GM12878 (cell line): ENCODE data around the gene VMAC. TPM values are rescaled to one million over a fixed set of nuclear protein-coding genes. Genes with fewer than 3 reads are reported as not detected.

ENCODE experiments used
- BCL11A ChIP-seq: IDR thresholded peaks from 2 replicates; pipeline ENCODE4 v1.6.1; 2011; ENCODE audit warnings: low read depth, low read length
- EGR1 ChIP-seq, 2 experiments: IDR thresholded peaks; 1 replicate in 1 of 2; 2 replicates in 1 of 2; pipeline ENCODE4 v1.6.1; 2011 to 2012; ENCODE audit warnings: low read depth in 2 of 2, low read length in 2 of 2, borderline replicate concordance in 1 of 2, mild to moderate bottlenecking in 1 of 2, moderate library complexity in 1 of 2
- KLF5 ChIP-seq: fragments of 450-650 bp; IDR thresholded peaks from 2 replicates; pipeline ENCODE4 v1.6.1; 2014; ENCODE audit warnings: mild to moderate bottlenecking; ENCODE audit not compliant: partially characterized antibody
- MTA2 ChIP-seq: fragments of 450-650 bp; IDR thresholded peaks from 2 replicates; pipeline ENCODE4 v1.6.1; 2016; ENCODE audit warnings: low read depth, mild to moderate bottlenecking, moderate library complexity
- NR2F1 ChIP-seq: fragments of 450-650 bp; conservative IDR thresholded peaks from 2 replicates; pipeline ENCODE4 v1.6.1; 2017; ENCODE audit warnings: mild to moderate bottlenecking
- POLR2A ChIP-seq: IDR thresholded peaks from 2 replicates; pipeline ENCODE4 v1.6.1; 2011; ENCODE audit warnings: low read depth, mild to moderate bottlenecking, low read length
- RB1 ChIP-seq: fragments of 450-650 bp; formaldehyde crosslinking; IDR thresholded peaks from 2 replicates; pipeline ENCODE4 v1.6.1; 2017; ENCODE audit warnings: mild to moderate bottlenecking, borderline replicate concordance
- RUNX3 ChIP-seq: IDR thresholded peaks from 2 replicates; pipeline ENCODE4 v1.6.1; 2012; ENCODE audit warnings: low read length, inconsistent platforms
- TARDBP ChIP-seq: IDR thresholded peaks from 2 replicates; pipeline ENCODE4 v1.6.1; 2016; ENCODE audit warnings: borderline replicate concordance
- WRNIP1 ChIP-seq: IDR thresholded peaks from 2 replicates; pipeline ENCODE4 v1.6.1; 2011; ENCODE audit warnings: low read depth, low read length, improper control_type of control experiment, borderline replicate concordance
- ZNF24 ChIP-seq: fragments of 450-650 bp; IDR thresholded peaks from 2 replicates; pipeline ENCODE4 v1.6.1; 2017; ENCODE audit warnings: antibody characterized with exemption, mild to moderate bottlenecking
- polyA plus RNA-seq, 11 experiments: library from polyadenylated mRNA; depleted of rRNA in 4 of 11; unstranded in 6 of 11; stranded (reverse) in 5 of 11; fragments of >200 nt; fragmentation: Nextera tagmentation in 4 of 11; fragmentation: Illumina TruSeq in 1 of 11; extraction: Ambion mirVana in 4 of 11; extraction: Trizol in 1 of 11; gene quantifications; 1 replicate in 1 of 11; 2 replicates in 10 of 11; pipeline versions ENCODE4 v1.2.1 to v1.2.3, GENCODE V29; 2011 to 2016; ENCODE audit warnings: inconsistent platforms in 2 of 11, missing spikeins in 2 of 11, low read depth in 1 of 11
- total RNA-seq, 4 experiments: library from RNA; depleted of rRNA in 3 of 4; stranded (reverse); fragments of >200 nt in 3 of 4; fragmentation: Illumina TruSeq in 1 of 4; extraction: Trizol in 1 of 4; gene quantifications; 2 replicates each; pipeline versions ENCODE4 v1.2.1 to v1.2.3, GENCODE V29; 2013 to 2021
- TF ChIP-seq, protein P1 (sequence below): fragments of 150-350 bp; IDR thresholded peaks from 2 replicates; pipeline ENCODE4 v1.6.1; 2016; ENCODE audit warnings: low read depth, low read length
- TF ChIP-seq, protein P2 (sequence below): IDR thresholded peaks from 2 replicates; pipeline ENCODE4 v1.6.1; 2011; ENCODE audit warnings: borderline replicate concordance, low read depth, mild to moderate bottlenecking, moderate library complexity, low read length; ENCODE audit not compliant: insufficient read depth, poor library complexity, severe bottlenecking
- TF ChIP-seq, protein P3 (sequence below): IDR thresholded peaks from 2 replicates; pipeline ENCODE4 v1.6.1; 2011; ENCODE audit warnings: low read depth, low read length, improper control_type of control experiment, borderline replicate concordance

The VMAC gene
- total and polyA plus RNA-seq, 10 of the 15 experiments (the other 5 are each of a cell fraction or from before 2014, with no cell fraction given) = 0.18 to 6.8 (median 1.8) TPM

DNA sequence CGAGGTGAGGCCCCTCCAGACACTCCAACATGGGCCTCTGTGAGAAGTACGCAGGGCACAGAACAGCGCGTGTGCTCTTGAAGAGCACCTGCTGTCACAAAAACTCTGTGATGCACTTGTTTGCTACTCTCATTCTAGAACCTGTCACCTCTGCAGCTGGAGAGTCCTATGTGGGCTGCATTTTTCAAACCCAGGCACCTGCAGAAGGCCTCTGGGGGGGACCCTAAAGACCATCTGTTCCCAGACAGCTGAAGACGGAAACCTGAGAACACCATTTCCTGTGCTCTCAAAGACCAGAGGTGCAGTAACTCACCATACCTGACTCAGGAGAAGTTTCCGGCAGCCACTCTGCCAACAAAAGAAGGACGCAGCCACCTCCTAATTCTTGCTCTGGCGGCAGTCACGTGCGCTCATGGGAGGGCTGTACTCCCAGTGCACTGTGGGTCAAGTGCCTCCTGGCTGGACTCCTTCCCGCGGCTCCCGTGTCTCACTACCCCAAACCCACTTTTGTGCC is 45.2 kb downstream of the VMAC start (continued):
- TF ChIP-seq, protein P1, sequence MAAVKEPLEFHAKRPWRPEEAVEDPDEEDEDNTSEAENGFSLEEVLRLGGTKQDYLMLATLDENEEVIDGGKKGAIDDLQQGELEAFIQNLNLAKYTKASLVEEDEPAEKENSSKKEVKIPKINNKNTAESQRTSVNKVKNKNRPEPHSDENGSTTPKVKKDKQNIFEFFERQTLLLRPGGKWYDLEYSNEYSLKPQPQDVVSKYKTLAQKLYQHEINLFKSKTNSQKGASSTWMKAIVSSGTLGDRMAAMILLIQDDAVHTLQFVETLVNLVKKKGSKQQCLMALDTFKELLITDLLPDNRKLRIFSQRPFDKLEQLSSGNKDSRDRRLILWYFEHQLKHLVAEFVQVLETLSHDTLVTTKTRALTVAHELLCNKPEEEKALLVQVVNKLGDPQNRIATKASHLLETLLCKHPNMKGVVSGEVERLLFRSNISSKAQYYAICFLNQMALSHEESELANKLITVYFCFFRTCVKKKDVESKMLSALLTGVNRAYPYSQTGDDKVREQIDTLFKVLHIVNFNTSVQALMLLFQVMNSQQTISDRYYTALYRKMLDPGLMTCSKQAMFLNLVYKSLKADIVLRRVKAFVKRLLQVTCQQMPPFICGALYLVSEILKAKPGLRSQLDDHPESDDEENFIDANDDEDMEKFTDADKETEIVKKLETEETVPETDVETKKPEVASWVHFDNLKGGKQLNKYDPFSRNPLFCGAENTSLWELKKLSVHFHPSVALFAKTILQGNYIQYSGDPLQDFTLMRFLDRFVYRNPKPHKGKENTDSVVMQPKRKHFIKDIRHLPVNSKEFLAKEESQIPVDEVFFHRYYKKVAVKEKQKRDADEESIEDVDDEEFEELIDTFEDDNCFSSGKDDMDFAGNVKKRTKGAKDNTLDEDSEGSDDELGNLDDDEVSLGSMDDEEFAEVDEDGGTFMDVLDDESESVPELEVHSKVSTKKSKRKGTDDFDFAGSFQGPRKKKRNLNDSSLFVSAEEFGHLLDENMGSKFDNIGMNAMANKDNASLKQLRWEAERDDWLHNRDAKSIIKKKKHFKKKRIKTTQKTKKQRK = no peak
- TF ChIP-seq RB1 (no peak), EGR1 (IDR thresholded peaks at IDR 0.05; ENCODE audit: borderline replicate concordance in 1 of 2, low read depth in 2 of 2, low read length in 2 of 2) (no peak), TARDBP (no peak), NR2F1 (no peak), KLF5 (no peak), BCL11A (no peak), WRNIP1 (no peak), POLR2A (no peak), RUNX3 (no peak), ZNF24 (no peak), MTA2 (no peak)
- TF ChIP-seq, protein P2, sequence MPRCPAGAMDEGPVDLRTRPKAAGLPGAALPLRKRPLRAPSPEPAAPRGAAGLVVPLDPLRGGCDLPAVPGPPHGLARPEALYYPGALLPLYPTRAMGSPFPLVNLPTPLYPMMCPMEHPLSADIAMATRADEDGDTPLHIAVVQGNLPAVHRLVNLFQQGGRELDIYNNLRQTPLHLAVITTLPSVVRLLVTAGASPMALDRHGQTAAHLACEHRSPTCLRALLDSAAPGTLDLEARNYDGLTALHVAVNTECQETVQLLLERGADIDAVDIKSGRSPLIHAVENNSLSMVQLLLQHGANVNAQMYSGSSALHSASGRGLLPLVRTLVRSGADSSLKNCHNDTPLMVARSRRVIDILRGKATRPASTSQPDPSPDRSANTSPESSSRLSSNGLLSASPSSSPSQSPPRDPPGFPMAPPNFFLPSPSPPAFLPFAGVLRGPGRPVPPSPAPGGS = no peak
- TF ChIP-seq, protein P3, sequence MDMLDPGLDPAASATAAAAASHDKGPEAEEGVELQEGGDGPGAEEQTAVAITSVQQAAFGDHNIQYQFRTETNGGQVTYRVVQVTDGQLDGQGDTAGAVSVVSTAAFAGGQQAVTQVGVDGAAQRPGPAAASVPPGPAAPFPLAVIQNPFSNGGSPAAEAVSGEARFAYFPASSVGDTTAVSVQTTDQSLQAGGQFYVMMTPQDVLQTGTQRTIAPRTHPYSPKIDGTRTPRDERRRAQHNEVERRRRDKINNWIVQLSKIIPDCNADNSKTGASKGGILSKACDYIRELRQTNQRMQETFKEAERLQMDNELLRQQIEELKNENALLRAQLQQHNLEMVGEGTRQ = no peak
- TF ChIP-seq, all 136 proteins: peak for 0
